ENCODE data around the gene HOMER3. TPM values are rescaled to one million over a fixed set of nuclear protein-coding genes. Genes with fewer than 3 reads are reported as not detected.
A peak's percentile ranks its signal among the peaks of the same experiment; 100 is the strongest.

The HOMER3 gene
- total RNA-seq, 1 donor from 2014 or later = 0.75 TPM

DNA sequence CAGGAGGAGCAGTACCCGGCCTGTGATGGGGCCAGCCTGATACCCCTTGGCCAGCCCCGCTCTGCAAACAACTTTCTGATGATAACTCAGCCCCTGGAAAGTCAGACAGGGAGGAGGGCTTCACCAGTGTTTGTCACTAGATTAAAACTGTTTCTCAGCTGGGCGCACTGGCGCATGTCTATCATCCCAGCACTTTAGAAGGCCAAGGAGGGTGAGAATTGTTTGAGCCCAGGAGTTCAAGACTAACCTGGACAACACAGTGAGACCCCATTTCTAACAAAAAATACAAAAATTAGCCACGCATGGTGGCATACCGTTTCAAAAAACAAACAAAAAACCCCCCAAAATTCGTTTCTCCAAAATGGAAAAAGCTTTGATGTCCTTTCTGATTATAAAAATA, 39.5 kb downstream of the HOMER3 start:
- no peaks in the 10 kb centered on the region for H3K4me1 Mint-ChIP-seq (ENCODE audit: low read depth)
- H3K4me3 Mint-ChIP-seq = no peak overlapping the region
- no peak overlapping the region for H3K27ac Mint-ChIP-seq
- peaks cover 11% of the 10 kb centered on the region for H3K27me3 Mint-ChIP-seq (ENCODE audit: insufficient read depth)
- peaks cover 10% of the 10 kb centered on the region for H3K36me3 Mint-ChIP-seq (ENCODE audit: low read depth)
- no peaks in the 10 kb centered on the region for H3K9me3 Mint-ChIP-seq
- DNase-seq (ENCODE audit: low spot score) = no peak
- intact Hi-C loops (cut with micrococcal nuclease) = no loop called here

DNA sequence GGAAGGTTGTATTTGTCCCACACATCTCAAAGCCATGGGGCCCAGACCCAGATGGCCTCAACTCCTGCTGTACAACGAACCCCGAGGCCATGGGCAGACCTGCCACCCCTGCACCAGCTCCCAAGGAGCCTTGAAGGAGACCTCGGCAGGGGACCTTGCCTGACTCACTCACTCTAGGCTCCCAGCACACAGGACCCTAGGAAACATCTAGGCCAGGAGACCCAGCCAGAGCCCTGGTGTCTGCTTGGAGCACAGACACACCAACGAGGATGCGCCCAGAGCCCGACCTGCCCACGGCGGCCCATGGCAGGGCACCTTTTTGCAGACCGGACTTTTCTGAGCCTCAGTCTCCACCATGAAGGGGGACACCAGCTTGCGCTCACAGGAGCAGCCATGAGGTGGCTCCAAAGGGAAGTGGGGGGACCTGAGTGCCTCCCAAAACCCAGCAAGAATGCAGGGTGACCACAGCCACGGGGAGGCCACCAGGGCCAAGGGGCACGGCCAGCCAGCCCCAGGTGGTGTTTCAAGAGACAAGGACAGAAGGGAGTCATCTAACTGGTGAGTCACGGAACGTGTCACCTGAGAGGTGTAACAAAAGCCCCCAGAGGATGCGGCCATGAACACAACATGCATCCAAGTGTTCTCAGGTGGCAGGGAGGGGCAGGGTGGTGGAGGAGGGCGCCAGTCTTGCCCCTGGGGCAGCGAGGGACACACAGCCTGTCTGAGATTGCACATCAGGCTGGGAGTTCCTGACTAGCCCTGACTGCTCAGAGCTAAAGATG, 40.1 kb downstream of the HOMER3 start:
- Mint-ChIP-seq H3K4me1 (ENCODE audit: low read depth) (no peaks in the 10 kb centered on the region), H3K27me3 (ENCODE audit: insufficient read depth) (peaks cover 13% of the 10 kb centered on the region), H3K9me3 (no peaks in the 10 kb centered on the region), H3K27ac (no peak overlapping the region), H3K4me3 (no peak overlapping the region), H3K36me3 (ENCODE audit: low read depth) (peaks cover 6% of the 10 kb centered on the region)
- intact Hi-C loops (cut with micrococcal nuclease) = no loop called here
- no peak for DNase-seq (ENCODE audit: low spot score)

DNA sequence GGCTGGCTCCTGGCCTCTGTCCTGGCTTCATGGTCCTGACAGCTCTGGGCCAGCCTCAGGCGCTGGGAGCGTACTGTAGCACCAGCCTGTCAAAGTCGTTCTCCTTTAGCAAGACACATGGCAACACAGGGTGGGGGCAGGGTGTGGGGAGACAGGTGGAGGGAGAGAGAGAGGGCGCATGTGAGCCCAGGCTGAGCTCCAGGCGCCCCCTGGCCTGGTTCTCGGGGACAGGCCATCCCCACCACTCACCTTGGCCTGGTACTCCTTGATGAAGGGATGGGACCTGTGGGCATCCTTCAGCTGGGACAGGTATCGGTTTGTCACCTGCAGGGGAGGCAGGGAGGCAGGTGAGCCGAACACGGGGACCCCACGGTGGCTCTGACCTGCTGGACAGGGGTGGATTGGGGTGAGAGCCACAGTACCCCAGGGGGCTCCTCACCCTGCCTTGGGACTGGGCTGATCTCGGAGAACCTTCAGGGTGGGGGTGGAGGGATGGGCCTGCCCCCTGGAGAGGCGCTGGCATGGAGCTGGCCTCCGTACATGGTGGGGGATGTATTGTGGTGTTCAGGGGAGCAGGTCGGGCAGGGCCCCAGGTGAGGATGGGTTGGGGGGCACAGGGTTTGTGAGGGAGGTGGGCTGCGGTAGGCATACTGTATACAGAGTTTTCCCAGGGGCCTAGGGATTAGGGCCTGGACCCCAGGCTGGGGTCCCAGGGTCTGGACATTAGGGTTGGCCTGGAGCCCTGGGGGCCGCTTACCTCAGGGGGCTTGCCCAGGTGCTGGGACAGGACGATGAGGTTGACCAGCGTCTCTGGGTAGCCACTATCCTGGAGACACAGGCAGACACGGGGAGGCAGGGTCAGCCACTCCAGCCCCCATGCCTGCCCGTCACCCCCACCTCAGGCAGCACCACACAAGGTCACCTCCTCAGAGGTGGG, 41.1 kb downstream of the HOMER3 start:
- peaks cover 2% of the 10 kb centered on the region for H3K36me3 Mint-ChIP-seq (ENCODE audit: low read depth)
- DNase-seq (ENCODE audit: low spot score) = no peak
- peaks cover 13% of the 10 kb centered on the region for H3K27me3 Mint-ChIP-seq (ENCODE audit: insufficient read depth)
- no peaks in the 10 kb centered on the region for H3K4me1 Mint-ChIP-seq (ENCODE audit: low read depth)
- no peak overlapping the region for H3K27ac Mint-ChIP-seq
- intact Hi-C loops (cut with micrococcal nuclease) = no loop called here
- H3K9me3 Mint-ChIP-seq = no peaks in the 10 kb centered on the region
- H3K4me3 Mint-ChIP-seq = no peak overlapping the region

DNA sequence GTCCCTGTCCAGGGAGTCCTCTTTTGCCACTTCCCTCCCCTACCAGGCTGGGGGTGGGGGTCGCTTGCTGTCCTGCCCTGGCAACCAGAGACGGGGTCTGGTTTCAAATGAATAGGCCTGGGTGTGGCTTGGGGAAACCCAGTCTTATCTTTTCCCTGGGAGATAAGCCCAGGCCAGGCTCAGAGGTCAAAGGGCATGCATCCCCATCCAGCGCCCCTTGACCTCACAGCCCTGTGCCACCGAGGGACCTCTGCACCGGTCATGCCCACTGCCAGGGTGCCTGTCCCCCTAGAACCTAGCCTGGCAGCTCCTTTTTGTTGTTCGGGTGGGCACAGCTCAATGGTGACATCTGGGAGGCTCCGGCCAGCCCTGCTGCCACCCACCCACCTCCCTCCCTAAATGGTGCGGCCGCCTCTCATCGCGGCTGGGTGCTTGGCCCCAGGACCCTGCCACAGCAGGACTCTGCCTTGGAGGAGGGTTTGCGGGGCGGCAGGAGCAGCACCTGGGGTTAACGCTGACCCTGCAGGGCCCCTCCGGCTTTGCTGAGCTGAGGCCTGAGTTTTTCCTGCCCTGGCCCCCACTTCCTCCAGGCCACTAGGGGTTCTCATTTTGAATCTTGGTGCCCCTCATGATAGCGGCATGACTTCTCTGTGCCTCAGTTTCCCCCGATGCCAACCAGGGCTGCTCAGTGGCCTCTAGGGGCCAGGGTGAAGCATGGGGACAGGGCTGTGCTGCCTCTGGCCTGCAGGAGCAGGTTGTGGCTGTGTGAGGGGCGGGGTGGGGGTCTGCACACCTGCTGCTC, 42.2 kb downstream of the HOMER3 start:
- no peaks in the 10 kb centered on the region for H3K9me3 Mint-ChIP-seq
- peaks cover 14% of the 10 kb centered on the region for H3K27me3 Mint-ChIP-seq (ENCODE audit: insufficient read depth)
- no peaks in the 10 kb centered on the region for H3K4me1 Mint-ChIP-seq (ENCODE audit: low read depth)
- H3K27ac Mint-ChIP-seq = no peak overlapping the region
- H3K36me3 Mint-ChIP-seq (ENCODE audit: low read depth) = peaks cover 2% of the 10 kb centered on the region
- intact Hi-C loops (cut with micrococcal nuclease) = no loop called here
- no peak overlapping the region for H3K4me3 Mint-ChIP-seq
- DNase-seq (ENCODE audit: low spot score) = no peak

DNA sequence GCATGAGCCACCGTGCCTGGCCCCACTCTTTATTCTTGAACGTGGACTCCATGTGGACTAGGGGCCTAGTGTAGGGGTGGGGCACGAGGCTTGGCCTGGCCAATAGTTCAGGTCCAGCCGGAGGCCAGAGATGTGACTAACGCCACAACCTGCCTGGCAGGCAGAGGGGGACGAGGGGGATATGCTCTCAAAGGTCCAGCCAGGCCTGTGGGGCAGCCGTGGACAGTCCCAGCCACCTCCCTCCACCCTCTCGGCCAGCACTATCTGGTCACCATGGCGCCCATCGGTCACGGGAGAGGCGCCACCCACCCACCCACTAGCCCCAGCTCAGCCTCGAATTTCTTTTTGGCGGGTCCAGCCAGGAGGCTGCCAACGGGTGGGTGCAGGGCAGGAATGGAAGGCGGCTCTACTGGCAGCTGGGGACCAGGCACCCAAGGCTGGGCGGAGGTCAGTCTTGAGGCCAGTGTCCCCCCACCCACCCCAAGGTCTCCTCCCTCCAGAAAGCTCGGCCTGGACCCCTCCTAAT, 42.9 kb downstream of the HOMER3 start:
- Mint-ChIP-seq H3K9me3 (no peaks in the 10 kb centered on the region), H3K4me3 (no peak overlapping the region), H3K4me1 (ENCODE audit: low read depth) (no peaks in the 10 kb centered on the region), H3K36me3 (ENCODE audit: low read depth) (peaks cover 2% of the 10 kb centered on the region), H3K27me3 (ENCODE audit: insufficient read depth) (peaks cover 18% of the 10 kb centered on the region), H3K27ac (no peak overlapping the region)
- intact Hi-C loops (cut with micrococcal nuclease) = no loop called here
- no peak for DNase-seq (ENCODE audit: low spot score)

DNA sequence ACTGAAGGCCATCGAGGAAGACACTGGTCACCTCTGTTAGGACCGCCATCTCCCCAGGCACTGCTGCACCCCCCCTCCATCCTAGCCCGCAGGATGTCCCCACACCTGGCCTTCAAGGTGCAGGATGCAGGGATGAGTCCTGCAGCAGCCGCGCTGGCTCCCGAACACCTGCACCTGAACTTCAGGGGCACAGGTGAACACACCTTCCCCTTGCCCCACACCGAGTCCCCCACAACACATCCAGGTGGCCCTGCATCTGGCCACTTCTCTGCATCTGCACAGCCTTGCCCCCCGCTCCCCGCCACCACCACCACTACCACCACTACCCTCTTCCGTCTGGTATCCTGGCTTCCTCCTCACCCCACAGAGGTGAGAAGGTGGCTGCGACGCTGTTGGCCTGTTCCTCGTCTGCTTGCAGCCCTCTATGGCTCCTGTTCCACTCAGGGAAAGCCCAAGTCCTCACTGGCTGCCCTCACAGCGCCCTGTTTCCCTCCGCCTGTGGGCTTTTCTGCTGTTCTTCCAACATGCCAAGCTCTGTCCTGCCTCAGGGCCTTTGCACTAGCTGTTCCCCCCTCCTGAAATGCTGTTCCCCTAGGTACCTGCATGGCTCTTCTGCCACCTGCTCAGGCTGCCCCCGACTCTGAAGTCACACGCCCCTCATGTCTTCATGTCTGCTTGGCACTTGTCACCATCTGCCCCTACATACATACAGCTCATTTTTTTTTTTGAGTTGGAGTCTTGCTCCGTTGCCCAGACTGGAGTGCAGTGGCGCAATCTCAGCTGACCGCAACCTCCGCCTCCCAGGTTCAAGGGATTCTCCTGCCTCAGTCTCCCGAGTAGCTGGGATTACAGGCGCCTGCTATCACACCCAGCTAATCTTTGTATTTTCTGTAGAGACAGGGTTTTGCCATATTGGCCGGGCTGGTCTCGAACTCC, 43.7 kb downstream of the HOMER3 start:
- no peak for DNase-seq (ENCODE audit: low spot score)
- intact Hi-C loops (cut with micrococcal nuclease) = no loop called here
- H3K27me3 Mint-ChIP-seq (ENCODE audit: insufficient read depth) = peaks cover 18% of the 10 kb centered on the region
- H3K36me3 Mint-ChIP-seq (ENCODE audit: low read depth) = peaks cover under 1% of the 10 kb centered on the region
- H3K27ac Mint-ChIP-seq = no peak overlapping the region
- no peaks in the 10 kb centered on the region for H3K9me3 Mint-ChIP-seq
- no peaks in the 10 kb centered on the region for H3K4me1 Mint-ChIP-seq (ENCODE audit: low read depth)
- H3K4me3 Mint-ChIP-seq = no peak overlapping the region

DNA sequence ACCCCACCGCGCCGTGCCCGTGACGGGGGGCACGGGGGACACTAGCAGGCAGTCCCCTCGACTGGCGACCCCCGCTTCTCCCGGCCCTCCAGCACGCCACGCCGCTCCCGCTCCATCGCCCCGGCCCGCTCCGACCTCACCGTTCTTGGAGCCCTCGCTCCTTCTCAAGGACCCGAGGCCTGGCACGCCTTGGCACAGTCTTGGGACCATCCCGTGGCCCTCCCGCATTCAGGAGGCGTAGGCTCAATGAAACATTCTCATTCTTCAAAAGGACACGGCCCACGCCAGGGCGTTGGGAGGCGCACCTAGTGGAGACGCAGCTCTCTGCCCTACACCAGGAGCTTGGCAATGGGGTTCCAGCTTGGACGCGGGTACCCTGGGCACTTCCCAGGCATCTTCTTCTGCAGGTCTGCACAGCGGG, 44.6 kb downstream of the HOMER3 start:
- H3K27me3 Mint-ChIP-seq (ENCODE audit: insufficient read depth) = peaks cover 18% of the 10 kb centered on the region
- no peaks in the 10 kb centered on the region for H3K9me3 Mint-ChIP-seq
- DNase-seq (ENCODE audit: low spot score) = no peak
- intact Hi-C loops (cut with micrococcal nuclease) = no loop called here
- peak overlapping the region; percentile 59 for H3K4me3 Mint-ChIP-seq
- no peaks in the 10 kb centered on the region for H3K36me3 Mint-ChIP-seq (ENCODE audit: low read depth)
- H3K27ac Mint-ChIP-seq = no peak overlapping the region
- no peaks in the 10 kb centered on the region for H3K4me1 Mint-ChIP-seq (ENCODE audit: low read depth)

DNA sequence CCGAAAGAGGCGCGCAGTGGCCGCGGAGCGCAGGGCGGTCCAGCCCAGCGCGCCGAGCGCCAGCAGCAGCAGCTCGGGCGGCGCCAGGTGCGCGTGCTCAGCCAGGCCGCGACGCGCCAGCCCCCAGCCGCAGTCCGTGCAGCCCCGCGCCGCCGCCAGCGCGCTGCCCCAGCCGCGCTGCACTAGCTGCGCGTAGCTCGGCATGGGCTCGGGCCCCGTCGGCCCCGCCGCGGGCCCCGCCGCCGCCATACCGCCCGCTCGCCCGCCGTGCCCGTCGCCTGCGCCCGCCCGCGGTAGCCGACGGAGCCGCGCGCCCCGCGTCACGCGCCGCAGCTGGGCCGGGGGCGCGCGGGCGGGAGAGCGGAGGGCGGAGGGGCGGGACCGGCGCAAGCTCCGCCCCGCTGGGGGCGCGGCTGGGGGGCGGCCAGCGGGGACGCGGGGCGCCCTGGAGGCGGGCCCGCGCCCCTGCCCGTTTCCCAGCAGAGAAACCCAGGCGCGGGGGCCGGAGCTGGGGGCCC, 45.1 kb downstream of the HOMER3 start, which contains the start of gene CERS1:
Gene CERS1, minus strand, starts transcription at position 335 of the 518 bp plus-strand sequence. Its CDS starts 86 bp downstream, at position 249.
- intact Hi-C loops (cut with micrococcal nuclease) = no loop called here
- Mint-ChIP-seq H3K27me3 (ENCODE audit: insufficient read depth) (peaks cover 18% of the 10 kb centered on the region), H3K4me1 (ENCODE audit: low read depth) (no peaks in the 10 kb centered on the region), H3K9me3 (no peaks in the 10 kb centered on the region), H3K36me3 (ENCODE audit: low read depth) (no peaks in the 10 kb centered on the region), H3K4me3 (peak within 1 kb of the TSS; percentile 59), H3K27ac (no peak within 1 kb of the TSS)
- no peak for DNase-seq (ENCODE audit: low spot score)

DNA sequence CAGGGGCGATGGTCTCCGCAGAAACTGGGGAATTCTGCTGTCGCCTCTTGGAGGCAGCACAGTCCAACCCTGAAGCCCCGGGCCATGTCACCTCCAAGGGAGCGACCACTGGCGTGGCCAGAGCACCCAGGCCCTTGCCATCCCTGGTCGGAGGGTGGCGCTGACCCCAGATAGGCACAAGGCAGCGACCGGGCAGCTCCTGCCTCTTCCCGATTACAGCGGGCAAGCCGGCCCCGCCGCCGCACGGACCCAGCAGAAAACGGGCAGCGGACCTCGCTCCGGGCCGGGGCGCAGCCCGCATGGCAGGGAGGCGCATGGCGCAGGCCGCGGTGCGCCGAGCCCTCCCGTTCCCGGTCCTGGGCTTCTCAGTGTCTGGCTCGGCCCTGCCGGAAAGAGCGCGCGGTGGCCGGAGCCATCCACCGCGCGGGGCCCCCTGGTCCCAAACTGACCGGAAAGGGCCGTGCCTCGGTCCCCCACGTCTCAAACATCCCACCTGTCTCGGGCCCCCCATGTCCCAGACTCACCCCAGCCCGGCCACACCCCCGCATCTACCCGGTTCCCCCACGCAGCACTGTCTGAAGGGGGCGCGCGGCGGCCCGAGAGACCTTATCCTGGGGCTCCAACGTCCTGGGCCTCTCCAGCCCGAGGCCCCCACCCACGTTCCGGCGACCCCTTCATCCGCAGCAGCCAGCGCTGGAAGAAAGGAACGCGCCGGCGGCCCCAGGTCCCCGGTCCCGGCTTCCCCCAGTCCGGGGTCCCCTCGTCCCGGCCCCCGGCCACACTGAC, 45.8 kb downstream of the HOMER3 start:
- H3K4me3 Mint-ChIP-seq = no peak overlapping the region

DNA sequence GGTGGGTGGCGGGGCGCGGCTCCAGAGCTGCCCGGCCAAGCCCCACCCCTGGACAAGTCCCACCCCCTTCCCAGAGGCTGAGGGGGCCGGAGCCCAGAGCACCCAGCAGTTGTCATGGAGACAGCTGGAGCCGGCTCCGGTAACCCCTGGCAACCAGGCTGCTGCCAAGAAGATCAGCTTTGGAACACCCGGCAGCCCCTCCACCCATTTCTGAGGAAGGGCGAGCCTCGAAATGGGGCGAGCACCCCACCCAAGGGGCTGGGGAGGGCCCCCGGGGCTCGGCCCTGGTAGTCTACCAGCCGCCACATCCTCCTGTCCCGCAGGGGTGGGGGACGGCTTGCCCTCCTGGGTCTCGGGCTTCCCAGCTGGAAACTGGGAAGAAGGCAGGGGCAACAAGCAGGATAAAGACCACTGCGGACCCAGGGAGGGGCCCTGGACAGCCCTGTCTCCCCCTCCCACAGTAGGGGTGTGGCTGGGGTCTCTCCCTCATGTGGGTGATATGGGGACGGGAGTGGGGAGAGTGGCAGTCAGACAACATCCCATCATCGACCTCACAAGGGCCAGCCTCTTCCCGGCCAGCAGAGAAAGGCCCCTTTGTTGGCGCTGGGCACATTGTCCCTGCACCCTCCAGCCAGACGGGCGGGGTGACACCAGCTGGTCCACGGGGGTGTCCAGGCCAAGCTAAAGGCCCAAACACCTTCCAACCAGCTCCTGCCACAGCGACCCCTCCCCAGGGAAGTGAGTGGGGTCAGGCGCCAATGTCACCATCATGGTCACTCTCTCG, 46.6 kb downstream of the HOMER3 start:
- Mint-ChIP-seq H3K27ac (no peak overlapping the region), H3K9me3 (no peaks in the 10 kb centered on the region), H3K36me3 (ENCODE audit: low read depth) (no peaks in the 10 kb centered on the region), H3K4me3 (no peak overlapping the region), H3K27me3 (ENCODE audit: insufficient read depth) (peaks cover 18% of the 10 kb centered on the region), H3K4me1 (ENCODE audit: low read depth) (no peaks in the 10 kb centered on the region)
- intact Hi-C loops (cut with micrococcal nuclease) = no loop called here
- no peak for DNase-seq (ENCODE audit: low spot score)

More for the DNA sequence above, 45.8 kb downstream of the HOMER3 start:
- DNase-seq (ENCODE audit: low spot score) = no peak
- intact Hi-C loops (cut with micrococcal nuclease) = no loop called here
- Mint-ChIP-seq H3K27ac (no peak overlapping the region), H3K27me3 (ENCODE audit: insufficient read depth) (peaks cover 18% of the 10 kb centered on the region), H3K36me3 (ENCODE audit: low read depth) (no peaks in the 10 kb centered on the region), H3K9me3 (no peaks in the 10 kb centered on the region), H3K4me1 (ENCODE audit: low read depth) (no peaks in the 10 kb centered on the region)
